Cerebellar cortex (tissue), 1 donor: ENCODE results near the gene MMP25.

ENCODE experiments used
- DNase-seq: peaks from one replicate; pipeline ENCODE4 v3.0.0-alpha.2; 2015; ENCODE audit warnings: low spot score

The MMP25 gene, protein sequence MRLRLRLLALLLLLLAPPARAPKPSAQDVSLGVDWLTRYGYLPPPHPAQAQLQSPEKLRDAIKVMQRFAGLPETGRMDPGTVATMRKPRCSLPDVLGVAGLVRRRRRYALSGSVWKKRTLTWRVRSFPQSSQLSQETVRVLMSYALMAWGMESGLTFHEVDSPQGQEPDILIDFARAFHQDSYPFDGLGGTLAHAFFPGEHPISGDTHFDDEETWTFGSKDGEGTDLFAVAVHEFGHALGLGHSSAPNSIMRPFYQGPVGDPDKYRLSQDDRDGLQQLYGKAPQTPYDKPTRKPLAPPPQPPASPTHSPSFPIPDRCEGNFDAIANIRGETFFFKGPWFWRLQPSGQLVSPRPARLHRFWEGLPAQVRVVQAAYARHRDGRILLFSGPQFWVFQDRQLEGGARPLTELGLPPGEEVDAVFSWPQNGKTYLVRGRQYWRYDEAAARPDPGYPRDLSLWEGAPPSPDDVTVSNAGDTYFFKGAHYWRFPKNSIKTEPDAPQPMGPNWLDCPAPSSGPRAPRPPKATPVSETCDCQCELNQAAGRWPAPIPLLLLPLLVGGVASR

DNA sequence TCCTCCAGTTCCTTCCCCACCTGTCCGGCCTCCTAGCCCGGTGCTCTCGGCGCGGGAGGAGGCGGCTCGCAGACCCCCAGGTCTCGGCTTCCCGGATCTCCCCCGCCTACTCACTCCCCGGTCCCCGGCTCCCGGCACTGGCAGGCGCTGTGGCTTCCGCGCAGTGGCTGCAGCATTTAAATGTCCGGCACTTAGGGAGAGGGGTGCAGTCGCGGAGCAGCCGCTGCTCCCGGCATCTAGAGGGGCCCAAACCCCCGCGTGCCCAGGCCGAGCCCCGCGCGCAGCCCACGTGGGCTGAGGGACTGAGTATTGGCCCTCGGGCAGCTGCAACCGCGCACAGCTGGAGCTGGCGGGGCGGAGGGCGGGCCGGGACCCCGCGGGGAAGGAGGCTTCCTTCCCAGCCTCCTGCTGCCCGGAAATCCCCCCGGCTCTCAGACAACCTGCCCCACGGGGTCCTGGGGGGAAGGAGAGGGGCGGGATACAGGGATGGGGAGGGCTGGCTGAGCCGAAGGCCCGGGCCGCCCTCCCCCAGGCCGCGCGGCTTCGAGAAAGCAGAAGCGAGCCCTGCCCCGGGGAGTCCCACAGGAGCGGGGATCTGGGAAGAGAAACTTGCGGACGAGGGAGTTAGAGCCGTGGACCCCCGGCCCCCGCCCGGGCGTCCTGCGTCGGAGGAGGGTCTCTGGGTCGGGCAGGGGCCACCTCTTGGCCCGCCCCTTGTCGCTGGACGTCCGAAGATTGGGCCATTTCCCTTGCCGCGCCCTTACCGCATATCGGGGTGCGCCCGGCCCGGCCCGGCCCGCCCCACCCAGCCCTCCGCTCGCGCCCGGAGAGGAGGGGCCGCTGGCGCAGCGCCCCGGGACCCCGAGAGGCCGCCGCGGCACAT is at the start of gene MMP25:
TSS of gene MMP25 (plus strand) at position 804 of the 883 bp plus-strand sequence. CDS start 357 bp downstream, outside the sequence.
- DNase-seq = no peak

DNA sequence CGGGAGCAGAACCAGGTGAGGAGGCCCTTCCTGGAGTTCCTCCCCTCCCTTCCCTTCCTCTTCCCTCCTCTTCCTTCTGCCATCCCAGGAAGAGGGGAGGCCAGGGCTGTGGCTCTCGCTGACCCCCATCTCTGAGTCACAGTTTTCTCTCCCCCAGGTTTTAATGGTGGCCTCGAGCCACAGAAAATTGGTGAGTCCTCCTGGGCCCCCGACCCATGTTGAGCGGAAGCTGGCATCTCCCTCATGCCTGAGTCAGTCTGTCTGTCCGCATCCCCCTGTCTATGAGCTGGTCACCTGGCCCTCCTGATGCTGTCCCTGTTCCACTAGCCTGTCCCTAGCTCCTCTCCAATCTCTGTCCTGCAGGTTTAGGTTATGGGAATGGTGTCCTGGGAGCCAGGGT is 46.4 kb upstream of the MMP25 start:
- DNase-seq = no peak

DNA sequence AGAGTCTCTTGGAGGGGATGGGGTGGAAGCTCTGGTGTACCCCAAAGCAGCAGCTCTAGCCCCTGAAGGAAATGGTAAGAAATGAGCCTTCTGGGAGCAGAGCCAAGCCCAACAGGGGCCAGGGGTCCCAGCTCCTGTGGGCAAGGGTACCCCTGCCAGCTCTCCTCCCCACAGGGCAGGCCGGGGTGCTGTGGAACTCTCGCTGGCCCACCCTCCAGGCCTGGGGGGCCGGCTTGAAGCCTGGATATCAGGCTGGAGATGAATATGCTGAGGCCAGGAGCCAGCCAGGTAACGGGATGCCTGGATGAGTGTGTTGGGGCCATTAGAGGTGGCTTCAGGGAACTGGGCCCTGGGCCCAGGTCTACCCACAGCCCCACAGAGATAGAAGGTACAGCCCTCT is 45.8 kb upstream of the MMP25 start:
- no peak for DNase-seq

DNA sequence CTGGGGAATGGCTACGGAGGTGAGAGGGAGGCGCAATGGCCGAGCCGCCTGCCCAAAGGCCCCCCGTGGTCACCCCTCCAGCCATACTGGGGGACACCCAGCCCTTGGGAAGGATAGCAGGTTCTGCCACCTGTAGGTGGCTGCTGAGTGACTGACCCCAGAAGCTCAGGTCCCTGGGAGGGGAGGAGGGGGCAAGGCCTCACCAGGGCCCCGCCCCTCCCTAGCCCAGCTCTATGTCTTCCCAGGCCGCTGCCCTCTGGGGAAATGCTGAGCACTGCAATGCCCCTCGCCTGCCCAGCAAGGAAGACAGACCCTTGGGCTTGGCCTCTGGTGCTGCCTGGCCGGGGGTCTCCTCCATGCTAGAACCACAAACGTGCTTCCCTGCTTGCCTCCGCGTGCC is 45.0 kb upstream of the MMP25 start:
- DNase-seq = no peak

DNA sequence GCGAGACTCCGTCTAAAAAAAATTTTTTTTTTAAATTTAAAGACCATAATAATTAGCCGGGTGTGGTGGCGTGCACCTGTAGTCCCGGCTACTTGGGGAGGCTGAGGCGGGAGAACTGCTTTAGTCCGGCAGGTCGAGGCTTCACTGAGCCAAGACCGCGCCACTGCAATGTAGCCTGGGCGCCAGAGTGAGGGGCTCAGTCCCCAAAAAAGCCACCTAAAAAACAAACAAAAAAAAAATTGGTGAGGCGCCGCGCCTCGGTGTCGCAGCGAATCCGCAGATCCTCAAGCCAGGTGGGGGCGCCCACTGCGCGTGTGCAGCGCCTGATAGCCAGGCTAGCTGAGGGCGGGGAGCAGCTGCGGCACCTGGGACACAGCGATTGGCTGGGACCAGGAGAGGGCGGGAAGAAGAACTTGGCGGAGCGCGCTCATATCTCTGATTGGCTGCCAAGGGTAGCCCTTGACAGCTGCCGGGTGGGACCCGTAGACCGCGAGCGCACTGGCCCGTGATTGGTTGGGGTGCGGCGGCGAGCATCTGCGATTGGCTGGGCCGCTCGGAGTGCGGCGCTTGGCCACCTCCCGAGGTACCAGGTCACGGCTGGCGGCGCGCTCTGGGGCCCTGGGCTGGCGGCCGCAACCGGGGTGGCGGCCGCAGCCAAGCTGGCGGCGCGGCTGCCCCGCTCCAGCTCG is 42.6 kb upstream of the MMP25 start:
- peak; percentile 100 for DNase-seq

DNA sequence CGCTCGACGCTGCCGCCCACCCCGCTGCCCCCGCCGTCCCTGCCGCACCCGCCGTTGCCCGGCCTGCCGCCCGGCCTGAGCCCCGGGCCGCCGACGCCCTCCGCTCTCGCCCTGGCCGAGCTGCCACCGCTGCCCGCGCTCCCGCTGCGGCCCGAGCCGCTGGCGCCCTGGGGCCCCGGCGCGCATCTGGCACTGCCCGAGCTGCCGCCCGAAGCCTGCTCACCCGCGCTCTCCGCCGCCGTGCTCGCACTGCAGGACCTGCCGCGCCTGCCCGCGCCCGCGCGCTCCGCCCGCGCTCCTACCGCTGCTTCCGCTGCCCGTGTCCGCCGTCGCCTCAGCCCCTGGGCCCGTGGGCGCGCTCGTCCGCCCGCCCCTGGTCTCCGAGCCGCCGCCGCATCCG is 42.0 kb upstream of the MMP25 start:
- DNase-seq = no peak

DNA sequence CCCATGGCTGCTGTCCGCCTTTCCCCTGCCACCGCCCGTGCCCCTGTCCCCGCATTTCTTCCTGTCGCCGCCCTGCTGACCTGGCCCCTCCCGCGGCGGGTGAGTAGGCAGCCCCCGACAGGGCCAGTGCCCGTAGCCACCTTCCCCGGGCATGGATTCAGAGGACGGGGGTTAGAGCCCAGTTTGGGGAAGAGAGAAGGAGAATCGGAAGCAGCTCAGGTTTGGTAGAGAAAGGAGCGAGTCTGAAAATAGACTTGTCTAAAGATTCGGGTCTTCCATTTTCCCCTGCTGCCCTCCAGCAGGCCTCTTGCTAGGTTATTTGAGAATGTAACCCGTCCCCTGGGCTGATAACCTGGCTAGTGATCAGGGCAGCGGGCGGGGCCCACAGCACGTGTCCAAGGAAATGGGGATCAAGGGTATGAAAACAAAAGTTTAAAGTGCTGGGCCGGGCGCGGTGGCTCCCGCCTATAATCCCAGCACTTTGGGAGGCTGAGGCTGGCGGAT is 41.5 kb upstream of the MMP25 start:
- DNase-seq = peak; percentile 40

DNA sequence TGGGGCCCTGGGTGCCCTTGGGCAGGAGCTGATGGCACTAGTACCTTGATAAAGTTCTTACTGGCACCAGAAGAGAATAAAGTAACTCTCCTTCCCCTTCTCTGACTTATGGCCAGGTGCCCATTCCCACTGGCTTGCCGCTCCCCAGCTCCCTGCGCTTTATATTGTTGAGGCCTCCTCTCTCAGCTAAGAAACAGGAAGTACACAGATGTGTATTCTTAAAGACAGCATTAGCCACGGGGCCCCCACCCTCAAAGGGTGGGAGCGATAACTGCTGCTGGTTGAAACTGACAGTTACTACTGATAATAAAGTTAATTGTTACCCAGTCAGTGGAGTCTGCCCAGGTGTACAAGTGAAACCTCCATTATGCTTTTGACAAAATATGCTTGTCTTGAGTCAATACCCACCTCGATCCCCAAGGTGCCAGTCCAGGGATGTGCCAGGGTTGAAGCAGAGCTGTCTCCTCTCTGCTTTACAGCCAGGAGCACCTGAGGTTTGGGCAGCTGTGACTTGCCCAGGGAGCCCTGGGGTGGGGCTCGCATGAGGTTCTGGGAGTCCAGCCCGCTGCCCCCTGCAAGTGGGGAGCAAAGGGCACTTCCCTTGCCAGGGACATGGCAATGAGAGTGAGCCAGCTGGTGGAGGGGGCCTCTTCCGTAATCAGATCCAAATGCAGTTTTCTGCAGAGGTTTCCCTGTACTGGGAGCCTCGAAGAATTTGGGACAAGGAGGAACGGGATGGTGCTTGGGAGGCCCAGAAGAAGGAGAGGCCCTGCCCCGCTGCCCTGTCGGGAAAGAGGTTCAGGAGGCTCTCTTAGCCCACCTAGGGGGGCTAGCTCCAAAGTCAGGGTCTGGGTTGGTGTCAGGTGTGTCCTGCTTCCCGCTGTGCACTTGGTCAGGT is 39.1 kb upstream of the MMP25 start:
- no peak for DNase-seq

DNA sequence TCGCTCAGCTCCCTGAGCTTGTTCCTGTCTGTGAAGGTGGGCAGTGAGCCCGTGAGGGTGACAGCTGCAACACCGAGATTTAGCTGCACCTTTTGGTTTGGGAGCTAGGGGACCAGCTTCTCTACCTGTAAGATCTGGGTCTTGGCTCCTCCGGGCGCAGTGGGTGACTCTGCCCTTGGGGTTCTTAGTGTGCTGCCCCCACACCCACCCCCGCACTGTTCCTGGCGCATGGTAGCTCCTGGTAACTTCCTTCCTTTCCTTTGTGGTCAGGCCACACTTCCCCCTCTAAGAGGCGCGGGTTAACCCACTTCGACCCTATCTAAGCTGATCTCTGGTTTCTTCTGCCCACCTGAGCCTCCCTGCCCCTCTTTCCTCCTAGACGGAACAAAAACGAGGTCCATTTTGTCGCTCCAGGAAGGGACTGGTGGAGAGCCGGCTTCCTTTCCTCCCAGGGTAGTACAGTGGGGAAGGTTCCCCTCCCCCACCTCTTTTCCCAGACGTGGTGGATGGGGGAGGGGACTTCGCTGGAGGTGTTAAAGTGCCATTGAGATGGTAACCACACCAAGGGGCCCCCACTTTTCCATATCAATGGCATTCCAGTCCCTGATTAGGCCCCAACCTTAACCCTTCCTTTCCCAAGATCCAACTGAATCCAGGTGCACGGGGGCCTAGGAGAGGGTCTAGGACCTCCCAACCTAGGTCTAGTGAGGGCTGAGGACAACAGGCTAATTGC is 38.2 kb upstream of the MMP25 start:
- no peak for DNase-seq

DNA sequence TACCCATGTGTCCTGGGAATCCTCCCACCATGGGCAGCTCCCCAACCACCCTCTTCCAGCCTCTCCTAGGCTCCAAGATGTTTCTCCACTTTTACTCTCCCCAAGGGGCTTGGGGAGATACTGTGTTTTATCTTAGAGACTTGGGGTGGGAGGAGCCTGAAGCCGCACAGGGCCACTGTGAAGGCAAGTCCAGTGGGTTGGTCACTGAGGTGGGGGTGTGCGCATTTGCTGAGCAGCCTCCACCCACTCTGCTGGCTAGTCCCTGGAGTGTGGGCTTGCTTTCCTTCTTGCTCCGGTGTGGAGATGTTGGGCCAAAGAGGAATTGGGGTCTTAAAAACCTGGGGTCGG is 37.7 kb upstream of the MMP25 start:
- no peak for DNase-seq

DNA sequence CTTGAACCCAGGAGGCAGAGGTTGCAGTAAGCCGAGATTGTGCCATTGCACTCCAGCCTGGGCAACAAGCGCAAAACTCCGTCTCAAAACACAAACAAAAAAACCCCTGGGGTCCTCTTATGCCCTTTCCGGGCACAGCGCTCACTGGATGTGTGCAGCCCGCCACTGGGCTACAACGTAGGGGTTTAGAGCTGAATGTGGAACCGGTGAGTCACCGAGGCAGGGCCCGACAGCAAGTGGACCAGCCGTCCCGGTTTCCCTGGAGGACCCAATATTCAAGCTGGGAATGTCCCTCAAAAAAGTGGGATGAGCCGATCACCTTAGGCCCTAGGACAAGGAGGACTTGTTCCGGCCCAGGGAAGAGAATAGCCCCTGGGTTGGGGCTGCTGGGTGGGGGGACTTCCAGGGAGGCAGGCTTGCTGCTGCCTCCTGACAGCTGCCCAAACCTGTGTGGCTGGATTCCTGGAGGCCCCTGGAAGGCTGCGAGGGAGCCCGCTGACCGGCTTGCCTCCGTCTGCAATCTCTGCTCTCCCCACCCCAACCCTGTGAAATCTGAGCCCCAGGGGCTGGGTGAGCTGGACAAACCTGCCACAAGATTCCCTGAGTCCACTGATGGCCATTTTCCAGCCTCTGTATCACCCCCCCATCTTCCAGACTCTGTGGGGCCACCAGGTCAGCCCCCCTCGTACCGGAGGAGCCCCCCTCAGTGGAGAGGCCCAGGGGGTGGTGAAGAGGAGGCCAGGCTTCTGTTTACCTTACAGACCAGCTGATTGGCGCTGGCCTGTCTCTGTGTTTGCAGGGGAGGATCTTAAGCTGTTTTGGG is 36.6 kb upstream of the MMP25 start:
- DNase-seq = no peak

DNA sequence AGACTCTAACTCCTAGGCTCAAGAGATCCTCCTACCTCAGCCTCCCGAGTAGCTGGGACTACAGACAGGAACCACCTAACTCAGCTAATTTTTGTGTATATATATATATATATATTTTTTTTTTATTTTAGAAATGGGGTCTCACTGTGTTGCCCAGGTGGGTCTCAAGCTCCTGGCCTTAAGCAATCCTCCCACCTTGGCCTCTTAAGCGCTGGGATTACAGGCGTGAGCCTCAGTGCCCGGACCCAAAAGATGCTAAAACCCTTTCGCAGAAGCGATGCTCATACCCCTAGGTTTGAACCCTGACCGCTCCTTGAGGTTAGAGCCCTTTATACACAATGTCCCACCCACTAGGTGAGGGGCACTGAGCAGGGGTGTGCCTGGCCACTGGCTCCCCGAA is 35.9 kb upstream of the MMP25 start:
- DNase-seq = no peak

DNA sequence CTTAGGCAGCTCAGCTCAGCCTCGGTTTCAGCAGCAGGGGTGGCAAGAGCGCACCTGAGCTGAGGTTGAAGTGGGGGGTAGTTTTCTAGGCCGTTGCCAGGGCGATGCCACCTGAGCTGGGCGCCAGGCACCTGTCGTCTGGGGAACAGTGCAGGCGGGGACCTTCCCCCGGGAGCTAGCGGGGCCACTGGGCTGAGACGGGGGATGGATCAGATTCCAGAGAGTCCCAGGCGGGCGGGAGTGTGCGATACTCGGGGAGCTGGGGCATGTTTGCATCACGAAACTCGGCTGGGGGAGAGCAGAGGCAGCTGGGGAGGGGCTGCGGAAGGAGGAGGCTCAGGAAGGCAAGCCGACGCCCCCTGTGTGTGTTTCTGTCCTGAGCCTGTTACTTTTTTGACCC is 34.1 kb upstream of the MMP25 start:
- no peak for DNase-seq

DNA sequence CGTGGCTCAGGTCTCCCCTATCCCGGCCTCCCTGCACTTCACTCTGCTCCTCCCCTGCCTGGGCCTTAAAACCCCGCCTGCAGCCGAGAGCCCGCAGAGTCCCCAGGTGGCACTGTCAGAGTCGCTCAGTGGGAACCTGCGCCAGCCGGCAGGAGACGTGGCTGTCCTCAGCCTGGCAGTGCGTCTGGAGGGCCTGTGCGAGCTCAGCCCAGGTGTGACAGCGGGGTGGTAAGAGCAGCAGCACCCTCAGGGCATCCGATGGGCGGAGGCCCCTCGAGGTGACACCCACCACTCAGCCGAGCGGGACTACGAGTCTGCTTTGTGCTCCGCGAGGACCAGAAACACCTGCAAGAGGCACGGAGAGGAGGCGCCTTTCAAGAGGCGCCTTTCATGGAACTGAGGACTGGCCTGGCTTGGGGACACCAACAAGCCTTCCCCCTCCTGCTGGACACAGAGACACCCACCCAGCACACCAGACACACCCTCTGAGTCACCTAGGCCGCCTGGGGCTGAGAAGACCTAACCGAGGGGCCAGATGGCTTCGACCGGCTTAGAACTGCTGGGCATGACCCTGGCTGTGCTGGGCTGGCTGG is 33.4 kb upstream of the MMP25 start, which contains the start of gene CLDN9:
TSS of gene CLDN9 (plus strand) at position 96 of the 593 bp plus-strand sequence. CDS start at position 536, 440 bp downstream.
- no peak for DNase-seq

DNA sequence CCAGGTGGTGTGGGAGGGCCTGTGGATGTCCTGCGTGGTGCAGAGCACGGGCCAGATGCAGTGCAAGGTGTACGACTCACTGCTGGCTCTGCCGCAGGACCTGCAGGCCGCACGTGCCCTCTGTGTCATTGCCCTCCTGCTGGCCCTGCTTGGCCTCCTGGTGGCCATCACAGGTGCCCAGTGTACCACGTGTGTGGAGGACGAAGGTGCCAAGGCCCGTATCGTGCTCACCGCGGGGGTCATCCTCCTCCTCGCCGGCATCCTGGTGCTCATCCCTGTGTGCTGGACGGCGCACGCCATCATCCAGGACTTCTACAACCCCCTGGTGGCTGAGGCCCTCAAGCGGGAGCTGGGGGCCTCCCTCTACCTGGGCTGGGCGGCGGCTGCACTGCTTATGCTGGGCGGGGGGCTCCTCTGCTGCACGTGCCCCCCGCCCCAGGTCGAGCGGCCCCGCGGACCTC is 32.8 kb upstream of the MMP25 start:
- DNase-seq = no peak

DNA sequence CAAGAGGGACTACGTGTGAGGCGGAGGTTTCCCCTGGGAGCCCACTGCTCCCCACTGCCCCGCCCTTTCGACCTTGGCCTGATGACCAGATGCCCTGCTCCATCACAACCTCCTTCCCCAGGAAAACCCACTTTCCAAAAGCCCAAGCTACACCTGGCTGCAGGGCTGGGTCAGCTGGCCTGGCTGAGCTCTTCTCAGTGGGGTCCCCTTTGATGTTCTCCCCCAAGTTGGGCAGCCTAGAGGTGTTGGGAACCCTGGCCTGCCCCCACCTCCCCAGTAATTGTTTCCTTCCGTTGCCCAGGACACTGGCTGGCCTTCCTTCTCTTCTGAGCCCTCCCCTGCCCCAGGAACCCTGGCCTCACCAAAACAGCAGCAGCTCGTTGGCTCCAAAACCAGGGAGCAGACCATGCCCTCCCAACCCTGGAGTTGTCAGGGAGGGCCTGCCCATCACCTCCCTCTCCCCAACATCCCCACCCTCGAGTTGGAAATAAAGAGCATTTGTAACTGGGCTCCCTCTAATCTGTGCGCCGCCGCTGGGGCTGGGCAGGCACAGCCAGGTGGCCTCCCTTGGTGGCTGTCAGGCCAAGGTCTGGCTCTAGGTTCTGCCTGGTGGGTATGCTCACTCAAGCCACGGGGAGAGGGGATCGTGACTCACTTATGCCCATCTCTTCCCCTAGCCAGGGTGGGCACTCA is 32.2 kb upstream of the MMP25 start:
- no peak for DNase-seq

DNA sequence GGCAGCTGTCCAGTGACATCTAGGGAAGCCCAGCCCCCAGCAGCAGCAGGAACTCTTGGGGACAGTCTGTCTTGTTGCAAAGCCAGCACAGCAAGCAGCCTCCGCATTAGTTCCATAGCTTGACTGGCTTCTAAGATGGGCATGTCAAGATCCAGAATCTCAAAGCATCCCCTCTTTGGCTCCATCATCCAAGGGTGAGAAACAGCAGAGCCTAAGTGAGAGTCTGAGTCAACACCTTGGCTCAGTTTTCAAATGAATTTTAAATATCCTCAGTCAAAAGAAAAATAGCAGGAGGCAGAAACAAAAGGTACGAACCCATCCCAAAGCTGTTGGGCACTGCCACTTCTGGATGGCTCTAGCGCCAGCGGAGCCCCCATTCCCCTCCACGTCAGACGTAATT is 31.4 kb upstream of the MMP25 start:
- no peak for DNase-seq

DNA sequence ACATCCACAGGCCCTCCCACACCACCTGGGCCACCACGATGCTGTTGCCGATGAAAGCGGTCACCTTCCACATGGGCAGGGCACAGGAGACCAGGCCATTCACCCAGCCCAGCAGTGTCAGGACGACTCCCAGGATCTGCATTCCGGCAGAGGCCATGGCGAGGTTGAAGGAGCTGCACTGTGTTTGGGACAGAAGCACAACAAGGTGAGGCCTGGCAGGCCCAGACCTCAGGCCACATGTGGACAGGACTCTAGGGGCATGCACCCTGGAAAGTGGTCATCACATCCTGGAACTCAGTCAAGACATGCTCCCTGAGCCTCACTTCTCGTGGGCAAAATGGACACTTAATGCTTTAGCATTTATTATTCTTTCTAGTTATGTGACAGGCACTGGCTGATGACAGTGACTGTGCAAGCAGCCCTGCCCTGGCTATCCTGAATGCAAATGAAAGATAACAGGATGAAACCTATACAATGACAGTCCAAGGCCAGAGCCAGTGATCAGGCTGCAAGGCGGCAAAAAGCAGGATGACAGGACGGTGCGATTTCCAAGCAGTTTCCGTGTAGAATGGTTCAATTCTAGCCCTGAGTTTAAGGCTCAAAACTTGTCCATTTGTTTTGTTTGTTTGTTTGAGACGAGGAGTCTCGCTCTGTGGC is 30.4 kb upstream of the MMP25 start:
- DNase-seq = no peak
